ENCODE measurements around the gene SEMA4D.
"Not testable (repeated sequence)": the region's sequence is repeated elsewhere in the genome, so short reads cannot be mapped to it uniquely, and the experiment has no call there.

Gene SEMA4D

GRCh38 chr9:89480372-89480771 is 17.5 kb downstream of the SEMA4D start:
- DNase-seq, result not testable (repeated sequence)

GRCh38 chr9:89479669-89480011 is 18.3 kb downstream of the SEMA4D start:
- not testable (repeated sequence) for DNase-seq

- DNase-seq, result no peak
Measured at GRCh38 chr9:89478821-89479668, 18.9 kb downstream of the SEMA4D start.

GRCh38 chr9:89477811-89478630 is 19.9 kb downstream of the SEMA4D start:
- no peak for DNase-seq

GRCh38 chr9:89477384-89477783 is 20.5 kb downstream of the SEMA4D start:
- no peak for DNase-seq

- no peak for DNase-seq
Measured at GRCh38 chr9:89476546-89476945, 21.4 kb downstream of the SEMA4D start.

- DNase-seq, result no peak
Measured at GRCh38 chr9:89475891-89476440, 21.9 kb downstream of the SEMA4D start.

GRCh38 chr9:89474939-89475338 is 23.0 kb downstream of the SEMA4D start:
- no peak for DNase-seq

GRCh38 chr9:89473762-89474469 is 24.0 kb downstream of the SEMA4D start:
- DNase-seq, result no peak

- DNase-seq, result not testable (repeated sequence)
Measured at GRCh38 chr9:89471796-89472320, 26.1 kb downstream of the SEMA4D start.

GRCh38 chr9:89471390-89471789 is 26.5 kb downstream of the SEMA4D start:
- no peak for DNase-seq

GRCh38 chr9:89470224-89470839 is 27.6 kb downstream of the SEMA4D start:
- DNase-seq, result no peak

- no peak for DNase-seq
Measured at GRCh38 chr9:89469003-89469402, 28.9 kb downstream of the SEMA4D start.

GRCh38 chr9:89468281-89468960 is 29.5 kb downstream of the SEMA4D start:
- no peak for DNase-seq

- no peak for DNase-seq
Measured at GRCh38 chr9:89467278-89467625, 30.7 kb downstream of the SEMA4D start.

- DNase-seq, result no peak
Measured at GRCh38 chr9:89466451-89467277, 31.2 kb downstream of the SEMA4D start.

- no peak for DNase-seq
Measured at GRCh38 chr9:89465726-89466308, 32.1 kb downstream of the SEMA4D start.

- DNase-seq, result no peak
Measured at GRCh38 chr9:89465001-89465451, 32.9 kb downstream of the SEMA4D start.

- DNase-seq, result no peak
Measured at GRCh38 chr9:89464300-89464901, 33.5 kb downstream of the SEMA4D start.

All from NCI-H1694 treated with DMSO at 0.1 percent for 48 hours (cell line).